Lung (tissue), 16 donors: ENCODE results near the gene MAPK8IP3. TPM values are rescaled to one million over a fixed set of nuclear protein-coding genes. Genes with fewer than 3 reads are reported as not detected.

ENCODE experiments used
- ATAC-seq: fragments of 200-7000 bp; cut with Tn5 transposase; one replicate; pipeline ENCODE4 v1.9.1; 2020; ENCODE audit warnings: moderate number of reproducible peaks; ENCODE audit not compliant: insufficient read depth, low FRiP score
- DNase-seq, 3 donors: peaks; one replicate each; pipeline ENCODE4 v3.0.0-alpha.2; 2013 to 2017
- H3K27ac ChIP-seq, 2 donors: one replicate each; pipeline ENCODE4 v1.5.1; 2013; ENCODE audit warnings: mild to moderate bottlenecking in 2 of 2, moderate library complexity in 2 of 2, control low read depth in 1 of 2, inconsistent platforms in 1 of 2, low read depth in 1 of 2, low read length in 1 of 2
- H3K27me3 ChIP-seq, 3 donors: one replicate each; pipeline ENCODE4 v1.5.1; 2013; ENCODE audit warnings: low read length in 2 of 3; ENCODE audit not compliant: control insufficient read depth in 3 of 3, insufficient read depth in 3 of 3
- H3K36me3 ChIP-seq, 4 donors: one replicate each; pipeline ENCODE4 v1.5.1; 2013; ENCODE audit warnings: low read length in 4 of 4, mild to moderate bottlenecking in 1 of 4, moderate library complexity in 1 of 4; ENCODE audit not compliant: control insufficient read depth in 4 of 4, insufficient read depth in 4 of 4
- H3K4me1 ChIP-seq, 5 donors: one replicate each; pipeline ENCODE4 v1.5.1; 2013; ENCODE audit warnings: low read length in 5 of 5, mild to moderate bottlenecking in 2 of 5, moderate library complexity in 1 of 5; ENCODE audit not compliant: control insufficient read depth in 5 of 5, insufficient read depth in 5 of 5
- H3K4me3 ChIP-seq: one replicate; pipeline ENCODE4 v1.5.1; 2013; ENCODE audit warnings: mild to moderate bottlenecking, control low read depth, moderate library complexity
- H3K9ac ChIP-seq, 2 donors: one replicate each; pipeline ENCODE4 v1.5.1; 2013; ENCODE audit warnings: low read length in 2 of 2, control low read depth in 1 of 2; ENCODE audit not compliant: insufficient read depth in 1 of 2
- H3K9me3 ChIP-seq, 4 donors: one replicate each; pipeline ENCODE4 v1.5.1; 2013; ENCODE audit warnings: low read length in 3 of 4, mild to moderate bottlenecking in 1 of 4, moderate library complexity in 1 of 4; ENCODE audit not compliant: control insufficient read depth in 4 of 4, insufficient read depth in 3 of 4
- CTCF ChIP-seq: IDR thresholded peaks from 2 replicates; pipeline ENCODE4 v1.5.1; 2012; ENCODE audit warnings: mild to moderate bottlenecking; ENCODE audit errors: control extremely low read depth, extremely low read depth
- WGBS, 2 donors: extraction: QIAGEN DNeasy Blood & Tissue Kit; methylation state at CpG; one replicate each; pipeline ENCODE4 v1.1.7; 2013; 5-methylcytosine and 5-hydroxymethylcytosine counted together
- long read RNA-seq, 5 donors: transcript quantifications; one replicate each; lab custom pipeline, GENCODE V29; 2026
- polyA plus RNA-seq, 2 donors: library from polyadenylated mRNA; stranded (reverse); fragments of 200-250 nt; gene quantifications; one replicate each; pipeline ENCODE4 v1.2.1, GENCODE V29; 2013
- total RNA-seq, 2 donors: library from RNA; depleted of rRNA in 1 of 2; stranded (reverse); fragments of >200 nt in 1 of 2; gene quantifications; one replicate each; pipeline ENCODE4 v1.2.1, GENCODE V29; 2014 to 2021
- donor health status: control.
- donor health status: control.
- donor health status: Bipolar disorder and iron deficiency.
- donor health status: healthy.
- donor health status: DM: yes; HTN: yes; CAD: no.

The MAPK8IP3 gene
- total RNA-seq = 10 to 100 TPM; 51.5 to 75.7 TPM
- polyA plus RNA-seq = 10 to 100 TPM; 40.3 to 76.7 TPM
- long read RNA-seq, donor 1, full-length matches to known transcripts = 12 of 42 reads
- long read RNA-seq, donor 1, partial matches to known transcripts = 30 of 42 reads
- long read RNA-seq, donor 1, other reads (novel, unspliced or antisense) = 0 of 42 reads
- long read RNA-seq, donor 2, full-length matches to known transcripts = 2 of 18 reads
- long read RNA-seq, donor 2, partial matches to known transcripts = 16 of 18 reads
- long read RNA-seq, donor 2, other reads (novel, unspliced or antisense) = 0 of 18 reads
- long read RNA-seq, donor 3, full-length matches to known transcripts = 4 of 4 reads
- long read RNA-seq, donor 3, partial matches to known transcripts = 0 of 4 reads
- long read RNA-seq, donor 3, other reads (novel, unspliced or antisense) = 0 of 4 reads
- long read RNA-seq, donor 4, partial matches to known transcripts = 0 of 2 reads
- long read RNA-seq, donor 4, other reads (novel, unspliced or antisense) = 0 of 2 reads
- long read RNA-seq, donor 5, full-length matches to known transcripts = 9 of 48 reads
- long read RNA-seq, donor 5, partial matches to known transcripts = 39 of 48 reads
- long read RNA-seq, donor 5, other reads (novel, unspliced or antisense) = 0 of 48 reads

GRCh38 chr16:1705688-1706385 is at the start of gene MAPK8IP3:
Gene MAPK8IP3 (plus strand): TSS chr16:1706195. CDS start chr16:1706340, 145 bp downstream.
- Histone ChIP-seq H3K27ac (peak within 1 kb of the TSS; percentile 89 to 99), H3K9ac (peak within 1 kb of the TSS; percentile 72), H3K9me3 (no peaks in the 10 kb centered on the region), H3K4me1 (peaks cover 3 to 16% (median 5%) of the 10 kb centered on the region in 5 donors), H3K36me3 (peaks cover 0 to 11% (median 3%) of the 10 kb centered on the region in 4 donors), H3K27me3 (no peaks in the 10 kb centered on the region), H3K4me3 (peak within 1 kb of the TSS; percentile 97)
- 0 to 1% methylated on average over 65 to 79 of the region's 79 CpGs for WGBS, 2 donors
- DNase-seq = peak; percentile 94 to 95 (median 95)
- TF ChIP-seq CTCF = peak; percentile 98
- peak; percentile 94 for ATAC-seq

- peaks cover 7 to 68% (median 19%) of the 10 kb centered on the region in 4 donors for H3K36me3 ChIP-seq
- no peaks in the 10 kb centered on the region for H3K4me1 ChIP-seq
- no peak overlapping the region for H3K27ac ChIP-seq
- no peak overlapping the region for H3K4me3 ChIP-seq
- 92 to 96% methylated on average over 24 of the region's 24 CpGs for WGBS, 2 donors
- DNase-seq (no peak), ATAC-seq (no peak)
- H3K27me3 ChIP-seq = no peaks in the 10 kb centered on the region
- no peak for TF ChIP-seq CTCF
- no peaks in the 10 kb centered on the region for H3K9me3 ChIP-seq
- H3K9ac ChIP-seq = no peak overlapping the region
Measured at GRCh38 chr16:1656808-1657617, 49.0 kb upstream of the MAPK8IP3 start.

GRCh38 chr16:1657841-1658240 is 48.2 kb upstream of the MAPK8IP3 start:
- no peak for TF ChIP-seq CTCF
- Histone ChIP-seq H3K4me3 (no peak overlapping the region), H3K36me3 (peaks cover 11 to 67% (median 17%) of the 10 kb centered on the region in 4 donors), H3K9ac (no peak overlapping the region), H3K27ac (no peak overlapping the region), H3K27me3 (no peaks in the 10 kb centered on the region), H3K9me3 (no peaks in the 10 kb centered on the region), H3K4me1 (no peaks in the 10 kb centered on the region)
- ATAC-seq = no peak
- 93 to 97% methylated on average over 13 of the region's 13 CpGs for WGBS, 2 donors
- no peak for DNase-seq
